GM12878 (cell line): Measurements from ENCODE around the gene RPL7A. TPM values are rescaled to one million over a fixed set of nuclear protein-coding genes. Genes with fewer than 3 reads are reported as not detected.

ENCODE experiments used
- ATAC-seq: fragments of 200-7000 bp; cut with Tn5 transposase; 3 replicates; pipeline ENCODE4 v1.9.1; 2020; ENCODE audit warnings: mild to moderate bottlenecking, moderate library complexity
- BruUV-seq: library from RNA; stranded (reverse); fragments of 400-500 nt; replicated peaks from 2 replicates; lab custom pipeline; 2021; lab: Mats Ljungman, UMichigan
- CTCF ChIA-PET: fragments of 300-600 bp; sonication (Branson Sonifier 250); formaldehyde crosslinking; extraction: SDS; loops from one replicate; lab custom pipeline; 2021; ENCODE audit warnings: inconsistent platforms; lab: Yijun Ruan, JAX
- POLR2A ChIA-PET: fragments of 350-600 bp; formaldehyde crosslinking; extraction: SDS; loops from one replicate; lab custom pipeline; 2021; ENCODE audit warnings: inconsistent platforms; lab: Charles Lee
- RAD21 ChIA-PET: fragments of 300-600 bp; sonication (Branson Sonifier 250); formaldehyde crosslinking; loops from one replicate; lab custom pipeline; 2023; ENCODE audit warnings: antibody characterized with exemption; ENCODE audit not compliant: unreplicated experiment; lab: Charles Lee
- SMC1A ChIA-PET: fragments of 300-600 bp; sonication (Branson Sonifier 250); formaldehyde crosslinking; loops from one replicate; lab custom pipeline; 2023; ENCODE audit not compliant: unreplicated experiment, uncharacterized antibody; lab: Charles Lee
- DNase-seq: peaks from one replicate; pipeline ENCODE4 v3.0.0-alpha.2; 2011; ENCODE audit warnings: low read depth, low spot score
- FAIRE-seq: peaks from 3 replicates; lab custom pipeline; 2011; peaks lifted over from hg19 to GRCh38; lab: Jason Lieb, UNC
- H2AFZ ChIP-seq: 2 replicates; pipeline ENCODE4 v1.6.0; 2011; ENCODE audit warnings: low read depth, low read length, control low read depth; ENCODE audit not compliant: control insufficient read depth
- H3K27ac ChIP-seq: 2 replicates; pipeline ENCODE4 v1.5.1; 2011; ENCODE audit warnings: control low read depth; ENCODE audit not compliant: control insufficient read depth, insufficient read depth
- H3K27me3 ChIP-seq, 2 experiments: replicated peaks in 1 of 2; 2 replicates each; pipeline versions ENCODE4 v1.6.0 to v1.6.1; 2011; ENCODE audit warnings: low read length in 1 of 2; ENCODE audit not compliant: control insufficient read depth in 2 of 2, insufficient read depth in 2 of 2
- H3K36me3 ChIP-seq, 2 experiments: 2 replicates each; pipeline ENCODE4 v1.5.1; 2011; ENCODE audit warnings: low read length in 1 of 2; ENCODE audit not compliant: control insufficient read depth in 2 of 2, insufficient read depth in 2 of 2
- H3K4me1 ChIP-seq: 2 replicates; pipeline ENCODE4 v1.6.1; 2011; ENCODE audit warnings: mild to moderate bottlenecking, low read length, moderate library complexity, mixed read lengths; ENCODE audit not compliant: control insufficient read depth, insufficient read depth
- H3K4me2 ChIP-seq: 2 replicates; pipeline ENCODE4 v1.6.0; 2011; ENCODE audit warnings: control low read depth; ENCODE audit not compliant: control insufficient read depth, insufficient read depth
- H3K4me3 ChIP-seq: fragments of 200-600 bp; sonication (generic); 2 replicates; pipeline ENCODE4 v1.5.1; 2016
- H3K79me2 ChIP-seq: 2 replicates; pipeline ENCODE4 v1.6.0; 2011; ENCODE audit warnings: low read length; ENCODE audit not compliant: control insufficient read depth, insufficient read depth
- H3K9ac ChIP-seq: 2 replicates; pipeline ENCODE4 v1.8.0; 2011; ENCODE audit warnings: low read length, control low read depth, mixed read lengths; ENCODE audit not compliant: control insufficient read depth, insufficient read depth
- H3K9me3 ChIP-seq: replicated peaks from 3 replicates; pipeline ENCODE4 v1.5.1; 2011; ENCODE audit warnings: mild to moderate bottlenecking, low read length; ENCODE audit not compliant: control insufficient read depth, insufficient read depth
- H4K20me1 ChIP-seq: 2 replicates; pipeline ENCODE4 v1.6.0; 2011; ENCODE audit not compliant: control insufficient read depth, insufficient read depth
- CBX5 ChIP-seq: sonication (generic); IDR thresholded peaks from 2 replicates; pipeline ENCODE4 v1.6.1; 2016; ENCODE audit warnings: low read depth, moderate library complexity, mild to moderate bottlenecking, inconsistent platforms
- DPF2 ChIP-seq: fragments of 450-650 bp; IDR thresholded peaks from 2 replicates; pipeline ENCODE4 v1.6.1; 2017; ENCODE audit warnings: mild to moderate bottlenecking
- FOS ChIP-seq: IDR thresholded peaks from 3 replicates; pipeline ENCODE4 v1.6.1; 2011; ENCODE audit warnings: borderline replicate concordance; ENCODE audit not compliant: insufficient read length; ENCODE audit errors: extremely low read depth
- FOXK2 ChIP-seq: fragments of 450-650 bp; IDR thresholded peaks from 2 replicates; pipeline ENCODE4 v1.6.1; 2017; ENCODE audit warnings: mild to moderate bottlenecking, moderate library complexity
- FOXM1 ChIP-seq: IDR thresholded peaks from 2 replicates; pipeline ENCODE4 v1.6.1; 2012; ENCODE audit warnings: low read depth, mild to moderate bottlenecking, inconsistent platforms, low read length, moderate library complexity
- POLR2A ChIP-seq: IDR thresholded peaks from 2 replicates; pipeline ENCODE4 v1.6.1; 2011; ENCODE audit warnings: low read depth, mild to moderate bottlenecking, low read length
- POLR2AphosphoS5 ChIP-seq: IDR thresholded peaks from 2 replicates; pipeline ENCODE4 v1.6.1; 2011; ENCODE audit warnings: mild to moderate bottlenecking, low read length, inconsistent platforms
- POU2F2 ChIP-seq: IDR thresholded peaks from 3 replicates; pipeline ENCODE4 v1.6.1; 2011; ENCODE audit warnings: low read depth, mild to moderate bottlenecking, low read length, borderline replicate concordance
- SIN3A ChIP-seq: IDR thresholded peaks from 2 replicates; pipeline ENCODE4 v1.6.1; 2012; ENCODE audit warnings: low read depth, low read length, improper control_type of control experiment
- SMARCA5 ChIP-seq: fragments of 450-650 bp; IDR thresholded peaks from 2 replicates; pipeline ENCODE4 v1.6.1; 2017; ENCODE audit warnings: mild to moderate bottlenecking
- ZNF384 ChIP-seq: IDR thresholded peaks from 2 replicates; pipeline ENCODE4 v1.6.1; 2012; ENCODE audit warnings: low read depth, mild to moderate bottlenecking, low read length, improper control_type of control experiment, borderline replicate concordance
- WGBS: methylation state at CpG from one replicate; pipeline ENCODE4 v1.1.6; 2016; ENCODE audit warnings: low lambda C conversion rate; ENCODE audit not compliant: insufficient replicate concordance, insufficient coverage; ENCODE audit errors: missing lambda C conversion rate; 5-methylcytosine and 5-hydroxymethylcytosine counted together
- in situ Hi-C: fragments of 300-500 bp; cut with MboI; formaldehyde crosslinking; loops from 9 replicates; pipeline ENCODE4 v1.14.3; 2018; ENCODE audit warnings: mixed read lengths
- intact Hi-C: fragments of 100-400 bp; cut with micrococcal nuclease; formaldehyde crosslinking; loops from one replicate; pipeline ENCODE4 v1.14.2; 2022; ENCODE audit not compliant: unreplicated experiment
- polyA plus RNA-seq, 11 experiments: library from polyadenylated mRNA; depleted of rRNA in 4 of 11; unstranded in 6 of 11; stranded (reverse) in 5 of 11; fragments of >200 nt; fragmentation: Nextera tagmentation in 4 of 11; fragmentation: Illumina TruSeq in 1 of 11; extraction: Ambion mirVana in 4 of 11; extraction: Trizol in 1 of 11; gene quantifications; 1 replicate in 1 of 11; 2 replicates in 10 of 11; pipeline versions ENCODE4 v1.2.1 to v1.2.3, GENCODE V29; 2011 to 2016; ENCODE audit warnings: inconsistent platforms in 2 of 11, missing spikeins in 2 of 11, low read depth in 1 of 11
- total RNA-seq, 4 experiments: library from RNA; depleted of rRNA in 3 of 4; stranded (reverse); fragments of >200 nt in 3 of 4; fragmentation: Illumina TruSeq in 1 of 4; extraction: Trizol in 1 of 4; gene quantifications; 2 replicates each; pipeline versions ENCODE4 v1.2.1 to v1.2.3, GENCODE V29; 2013 to 2021
- TF ChIP-seq, protein P1 (sequence below): IDR thresholded peaks from 2 replicates; pipeline ENCODE4 v1.6.1; 2012; ENCODE audit warnings: improper control_type of control experiment, low read depth, low read length; ENCODE audit not compliant: insufficient replicate concordance
- TF ChIP-seq, protein P2 (sequence below): fragments of 450-650 bp; IDR thresholded peaks from 2 replicates; pipeline ENCODE4 v1.6.1; 2014; ENCODE audit warnings: mild to moderate bottlenecking

The RPL7A gene
- total and polyA plus RNA-seq, 10 of the 15 experiments (the other 5 are each of a cell fraction or from before 2014, with no cell fraction given), result 917 to 5,193 (median 3,326) TPM

DNA sequence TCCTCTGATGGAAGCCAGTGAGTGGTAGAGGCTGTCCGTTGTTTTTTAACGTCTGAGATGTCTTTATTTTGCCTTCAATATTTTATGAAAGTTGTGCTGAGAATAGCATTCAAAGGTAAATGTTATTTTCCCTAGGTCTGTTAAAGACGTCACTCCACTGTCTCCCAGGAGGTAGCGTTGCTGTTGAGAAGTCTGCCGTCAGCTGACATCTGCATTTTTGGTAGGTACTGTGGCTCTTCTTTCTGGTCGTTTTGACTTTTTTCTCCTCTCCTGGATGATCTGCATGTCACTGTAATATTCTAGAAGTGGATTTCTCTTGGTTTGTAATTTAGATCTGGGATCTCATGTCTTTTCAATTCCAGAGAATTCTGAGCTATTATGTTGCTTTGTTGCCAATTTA lies 38.4 kb upstream of the RPL7A start (continued):
- TF ChIP-seq, protein P1, sequence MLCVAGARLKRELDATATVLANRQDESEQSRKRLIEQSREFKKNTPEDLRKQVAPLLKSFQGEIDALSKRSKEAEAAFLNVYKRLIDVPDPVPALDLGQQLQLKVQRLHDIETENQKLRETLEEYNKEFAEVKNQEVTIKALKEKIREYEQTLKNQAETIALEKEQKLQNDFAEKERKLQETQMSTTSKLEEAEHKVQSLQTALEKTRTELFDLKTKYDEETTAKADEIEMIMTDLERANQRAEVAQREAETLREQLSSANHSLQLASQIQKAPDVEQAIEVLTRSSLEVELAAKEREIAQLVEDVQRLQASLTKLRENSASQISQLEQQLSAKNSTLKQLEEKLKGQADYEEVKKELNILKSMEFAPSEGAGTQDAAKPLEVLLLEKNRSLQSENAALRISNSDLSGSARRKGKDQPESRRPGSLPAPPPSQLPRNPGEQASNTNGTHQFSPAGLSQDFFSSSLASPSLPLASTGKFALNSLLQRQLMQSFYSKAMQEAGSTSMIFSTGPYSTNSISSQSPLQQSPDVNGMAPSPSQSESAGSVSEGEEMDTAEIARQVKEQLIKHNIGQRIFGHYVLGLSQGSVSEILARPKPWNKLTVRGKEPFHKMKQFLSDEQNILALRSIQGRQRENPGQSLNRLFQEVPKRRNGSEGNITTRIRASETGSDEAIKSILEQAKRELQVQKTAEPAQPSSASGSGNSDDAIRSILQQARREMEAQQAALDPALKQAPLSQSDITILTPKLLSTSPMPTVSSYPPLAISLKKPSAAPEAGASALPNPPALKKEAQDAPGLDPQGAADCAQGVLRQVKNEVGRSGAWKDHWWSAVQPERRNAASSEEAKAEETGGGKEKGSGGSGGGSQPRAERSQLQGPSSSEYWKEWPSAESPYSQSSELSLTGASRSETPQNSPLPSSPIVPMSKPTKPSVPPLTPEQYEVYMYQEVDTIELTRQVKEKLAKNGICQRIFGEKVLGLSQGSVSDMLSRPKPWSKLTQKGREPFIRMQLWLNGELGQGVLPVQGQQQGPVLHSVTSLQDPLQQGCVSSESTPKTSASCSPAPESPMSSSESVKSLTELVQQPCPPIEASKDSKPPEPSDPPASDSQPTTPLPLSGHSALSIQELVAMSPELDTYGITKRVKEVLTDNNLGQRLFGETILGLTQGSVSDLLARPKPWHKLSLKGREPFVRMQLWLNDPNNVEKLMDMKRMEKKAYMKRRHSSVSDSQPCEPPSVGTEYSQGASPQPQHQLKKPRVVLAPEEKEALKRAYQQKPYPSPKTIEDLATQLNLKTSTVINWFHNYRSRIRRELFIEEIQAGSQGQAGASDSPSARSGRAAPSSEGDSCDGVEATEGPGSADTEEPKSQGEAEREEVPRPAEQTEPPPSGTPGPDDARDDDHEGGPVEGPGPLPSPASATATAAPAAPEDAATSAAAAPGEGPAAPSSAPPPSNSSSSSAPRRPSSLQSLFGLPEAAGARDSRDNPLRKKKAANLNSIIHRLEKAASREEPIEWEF, result no peak
- TF ChIP-seq SIN3A (no peak), SMARCA5 (no peak), FOXK2 (no peak), CBX5 (no peak)

DNA sequence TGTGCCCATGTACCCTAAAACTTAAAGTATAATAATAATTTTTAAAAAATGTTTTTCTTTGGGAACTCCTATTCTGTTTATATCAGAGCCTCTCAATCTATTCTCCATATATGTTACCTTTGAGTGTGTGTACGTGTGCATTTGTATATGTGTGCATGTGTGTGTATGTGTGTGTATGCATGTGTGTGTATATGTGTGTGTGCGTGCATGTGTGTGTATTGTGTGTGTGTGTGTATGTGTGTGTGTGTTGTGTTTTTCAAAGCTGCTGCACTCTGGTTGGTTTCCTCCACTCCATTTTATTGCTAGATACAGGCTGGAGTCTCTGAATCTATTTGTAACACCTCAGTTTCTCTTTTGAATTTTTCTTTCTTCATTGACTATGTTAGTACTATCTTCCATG lies 32.0 kb upstream of the RPL7A start:
- Histone ChIP-seq H3K4me2 (no peak overlapping the region), H2AFZ (no peak overlapping the region), H3K27me3 (no peaks in the 10 kb centered on the region), H3K36me3 (no peaks in the 10 kb centered on the region), H3K27ac (no peak overlapping the region), H3K9me3 (no peaks in the 10 kb centered on the region), H3K9ac (no peak overlapping the region), H4K20me1 (no peaks in the 10 kb centered on the region), H3K79me2 (no peaks in the 10 kb centered on the region), H3K4me3 (no peak overlapping the region), H3K4me1 (no peaks in the 10 kb centered on the region)
- DNase-seq, result no peak
- no peak for ATAC-seq
- WGBS, result 13% methylated on average over 2 of the region's 2 CpGs
- intact Hi-C loops (no loop called here), in situ Hi-C loops (no loop called here)
- BruUV-seq, result no TSS peak
- ChIA-PET CTCF (no interaction called here), POLR2A (no interaction called here), SMC1A (no interaction called here), RAD21 (no interaction called here)
- no peak for FAIRE-seq
- TF ChIP-seq FOS, result no peak
- no peak for TF ChIP-seq DPF2
- TF ChIP-seq, protein P1, result no peak
- TF ChIP-seq FOXM1, result no peak
- TF ChIP-seq, protein P2, sequence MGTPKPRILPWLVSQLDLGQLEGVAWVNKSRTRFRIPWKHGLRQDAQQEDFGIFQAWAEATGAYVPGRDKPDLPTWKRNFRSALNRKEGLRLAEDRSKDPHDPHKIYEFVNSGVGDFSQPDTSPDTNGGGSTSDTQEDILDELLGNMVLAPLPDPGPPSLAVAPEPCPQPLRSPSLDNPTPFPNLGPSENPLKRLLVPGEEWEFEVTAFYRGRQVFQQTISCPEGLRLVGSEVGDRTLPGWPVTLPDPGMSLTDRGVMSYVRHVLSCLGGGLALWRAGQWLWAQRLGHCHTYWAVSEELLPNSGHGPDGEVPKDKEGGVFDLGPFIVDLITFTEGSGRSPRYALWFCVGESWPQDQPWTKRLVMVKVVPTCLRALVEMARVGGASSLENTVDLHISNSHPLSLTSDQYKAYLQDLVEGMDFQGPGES, result no peak
- no peak for TF ChIP-seq POLR2AphosphoS5
- no peak for TF ChIP-seq POU2F2
- no peak for TF ChIP-seq ZNF384
- no peak for TF ChIP-seq POLR2A
